SK-N-SH (cell line): ENCODE results near the gene MALAT1. TPM values are rescaled to one million over a fixed set of nuclear protein-coding genes. Genes with fewer than 3 reads are reported as not detected.

Experiments
- CTCF ChIA-PET: fragments of 300-600, 350-600 bp; formaldehyde crosslinking; extraction: SDS; loops from one replicate; lab custom pipeline; 2021; lab: Yijun Ruan, JAX
- POLR2A ChIA-PET: fragments of 350-600 bp; sonication (Branson Sonifier 250); formaldehyde crosslinking; extraction: SDS; loops from one replicate; lab custom pipeline; 2020; ENCODE audit warnings: antibody characterized with exemption, inconsistent platforms; lab: Yijun Ruan, JAX
- DNase-seq: peaks from one replicate; pipeline ENCODE4 v3.0.0; 2012
- H2AFZ ChIP-seq: fragments of 200-600 bp; sonication (generic); 2 replicates; pipeline ENCODE4 v1.8.1; 2016; ENCODE audit warnings: antibody characterized with exemption, mild to moderate bottlenecking, low read depth
- H3F3A ChIP-seq: fragments of 200-600 bp; sonication (generic); replicated peaks from 2 replicates; pipeline ENCODE3; 2016; ENCODE audit warnings: antibody characterized with exemption, mild to moderate bottlenecking; ENCODE audit not compliant: insufficient read depth
- H3K27ac ChIP-seq, 2 experiments: fragments of 200-500 bp in 1 of 2; fragments of 200-600 bp in 1 of 2; sonication (Bioruptor generic) in 1 of 2; sonication (generic), shearing (Covaris generic) in 1 of 2; 2 replicates each; pipeline versions ENCODE4 v1.5.1 to v1.6.1; 2014 to 2016; ENCODE audit warnings: low read depth in 2 of 2, inconsistent platforms in 1 of 2, low read length in 1 of 2, mild to moderate bottlenecking in 1 of 2, mixed read lengths in 1 of 2
- H3K27me3 ChIP-seq: fragments of 200-600 bp; sonication (generic), shearing (Covaris generic); 2 replicates; pipeline ENCODE4 v1.6.1; 2016; ENCODE audit warnings: mixed run types; ENCODE audit not compliant: insufficient read depth
- H3K36me3 ChIP-seq, 2 experiments: fragments of 200-500 bp in 1 of 2; fragments of 200-600 bp in 1 of 2; sonication (Bioruptor generic) in 1 of 2; sonication (generic) in 1 of 2; replicated peaks in 1 of 2; 2 replicates each; pipeline versions ENCODE3 to v1.5.1; 2014 to 2016; ENCODE audit warnings: low read length in 1 of 2, mild to moderate bottlenecking in 1 of 2; ENCODE audit not compliant: insufficient read depth in 2 of 2, control insufficient read depth in 1 of 2
- H3K4me1 ChIP-seq, 2 experiments: fragments of 200-500 bp in 1 of 2; fragments of 200-600 bp in 1 of 2; sonication (Bioruptor generic) in 1 of 2; sonication (generic), shearing (Covaris generic) in 1 of 2; 2 replicates each; pipeline versions ENCODE4 v1.5.1 to v1.6.1; 2014 to 2016; ENCODE audit warnings: low read depth in 1 of 2, low read length in 1 of 2, mixed run types in 1 of 2; ENCODE audit not compliant: insufficient read depth in 2 of 2, control insufficient read depth in 1 of 2
- H3K4me2 ChIP-seq: fragments of 200-600 bp; sonication (generic), shearing (Covaris generic); 2 replicates; pipeline ENCODE4 v1.6.1; 2017; ENCODE audit warnings: mixed run types
- H3K4me3 ChIP-seq, 2 experiments: fragments of 200-500 bp in 1 of 2; fragments of 200-600 bp in 1 of 2; sonication (Bioruptor generic) in 1 of 2; sonication (generic), shearing (Covaris generic) in 1 of 2; 2 replicates each; pipeline versions ENCODE4 v1.5.1 to v1.8.1; 2014 to 2016; ENCODE audit warnings: low read depth in 2 of 2, inconsistent platforms in 1 of 2, low read length in 1 of 2, mild to moderate bottlenecking in 1 of 2, mixed read lengths in 1 of 2, moderate library complexity in 1 of 2
- H3K79me2 ChIP-seq: fragments of 200-600 bp; sonication (generic); 2 replicates; pipeline ENCODE4 v1.8.1; 2017; ENCODE audit warnings: mild to moderate bottlenecking; ENCODE audit not compliant: insufficient read depth
- H3K9ac ChIP-seq: fragments of 200-600 bp; sonication (generic); 2 replicates; pipeline ENCODE4 v1.6.1; 2017; ENCODE audit warnings: mixed run types
- H3K9me2 ChIP-seq: fragments of 200-600 bp; sonication (generic); 2 replicates; pipeline ENCODE4 v1.6.1; 2017; ENCODE audit warnings: mixed run types
- H3K9me3 ChIP-seq: fragments of 200-600 bp; sonication (generic); 2 replicates; pipeline ENCODE4 v1.6.1; 2017; ENCODE audit warnings: mixed run types, mild to moderate bottlenecking, moderate library complexity
- H4K20me1 ChIP-seq: fragments of 200-600 bp; sonication (generic); 2 replicates; pipeline ENCODE4 v1.6.1; 2017; ENCODE audit warnings: mild to moderate bottlenecking, mixed run types; ENCODE audit not compliant: insufficient read depth
- CHD2 ChIP-seq: fragments of 150-350 bp; IDR thresholded peaks from 2 replicates; pipeline ENCODE4 v1.6.1; 2018; ENCODE audit warnings: low read length; ENCODE audit not compliant: partially characterized antibody
- EP300 ChIP-seq, 2 experiments: IDR thresholded peaks; 2 replicates each; pipeline versions ENCODE4 v1.4.0 to v1.6.1; 2012; ENCODE audit warnings: borderline replicate concordance in 1 of 2, low read depth in 1 of 2, low read length in 1 of 2
- FOXM1 ChIP-seq: IDR thresholded peaks from 2 replicates; pipeline ENCODE4 v1.4.0; 2012; ENCODE audit warnings: low read depth, mild to moderate bottlenecking
- GABPA ChIP-seq: IDR thresholded peaks from 2 replicates; pipeline ENCODE4 v1.4.0; 2012; ENCODE audit warnings: low read depth, mild to moderate bottlenecking
- JUND ChIP-seq: IDR thresholded peaks from 2 replicates; pipeline ENCODE4 v1.4.0; 2012
- MAX ChIP-seq: IDR thresholded peaks from 2 replicates; pipeline ENCODE4 v1.4.0; 2012; ENCODE audit warnings: low read depth
- MEF2A ChIP-seq: IDR thresholded peaks from 2 replicates; pipeline ENCODE4 v1.4.0; 2012; ENCODE audit warnings: low read depth, borderline replicate concordance
- MXI1 ChIP-seq: IDR thresholded peaks from 2 replicates; pipeline ENCODE4 v1.6.1; 2012; ENCODE audit warnings: mild to moderate bottlenecking, low read depth, low read length, improper control_type of control experiment
- NFIC ChIP-seq: IDR thresholded peaks from 2 replicates; pipeline ENCODE4 v1.4.0; 2012; ENCODE audit warnings: borderline replicate concordance
- POLR2AphosphoS5 ChIP-seq: IDR thresholded peaks from 2 replicates; pipeline ENCODE4 v1.6.1; 2012; ENCODE audit warnings: low read depth, low read length
- RCOR1 ChIP-seq: fragments of 150-350 bp; IDR thresholded peaks from 2 replicates; pipeline ENCODE4 v1.6.1; 2017; ENCODE audit warnings: antibody characterized with exemption, low read length
- REST ChIP-seq: IDR thresholded peaks from 2 replicates; pipeline ENCODE4 v1.6.1; 2012; ENCODE audit warnings: mild to moderate bottlenecking, low read depth, low read length, moderate library complexity
- SIN3A ChIP-seq: IDR thresholded peaks from 2 replicates; pipeline ENCODE4 v1.6.1; 2012; ENCODE audit warnings: low read depth, mild to moderate bottlenecking, low read length, moderate library complexity, borderline replicate concordance
- TAF1 ChIP-seq: IDR thresholded peaks from 2 replicates; pipeline ENCODE4 v1.6.1; 2012; ENCODE audit warnings: low read depth, mild to moderate bottlenecking, low read length, moderate library complexity, borderline replicate concordance
- TEAD4 ChIP-seq: IDR thresholded peaks from 2 replicates; pipeline ENCODE4 v1.4.0; 2012; ENCODE audit warnings: mild to moderate bottlenecking, borderline replicate concordance; ENCODE audit not compliant: insufficient read depth
- YY1 ChIP-seq: IDR thresholded peaks from 2 replicates; pipeline ENCODE4 v1.4.0; 2012; ENCODE audit warnings: low read depth, mild to moderate bottlenecking
- ZBTB33 ChIP-seq: IDR thresholded peaks from 2 replicates; pipeline ENCODE4 v1.4.0; 2012; ENCODE audit warnings: low read depth, borderline replicate concordance
- WGBS: methylation state at CpG from one replicate; pipeline ENCODE4 v1.1.6; 2017; ENCODE audit warnings: low lambda C conversion rate; 5-methylcytosine and 5-hydroxymethylcytosine counted together
- polyA plus RNA-seq, 3 experiments: library from polyadenylated mRNA; depleted of rRNA; stranded (reverse); fragments of >200 nt; gene quantifications; 2 replicates each; pipeline ENCODE4 v1.2.3, GENCODE V29; 2012

The MALAT1 gene
- polyA plus RNA-seq, 1 of the 3 experiments (the other 2 are of a cell fraction), result 285 TPM

GRCh38 chr11:65504674-65505465, 6.0 kb downstream of the MALAT1 start:
- peak overlapping the region; percentile 84 to 87 for H3K4me3 ChIP-seq
- TF ChIP-seq TAF1 (0 out of 2 replicates have a peak, but pooled peaks have one; percentile 7), GABPA (peak; percentile 9; the same call in 1 of the 2 replicates), MAX (no peak), EP300 (IDR thresholded peaks at IDR 0.05; ENCODE audit: borderline replicate concordance in 1 of 2, low read depth in 1 of 2, low read length in 1 of 2) (peak in 1 of 2 experiments; percentile 25; a peak in 1 of 4 replicates), FOXM1 (no peak), ZBTB33 (peak; percentile 8; the same call in 1 of the 2 replicates), JUND (0 out of 2 replicates have a peak, but pooled peaks have one; percentile 1), SIN3A (peak; percentile 19; the same call in 1 of the 2 replicates), MEF2A (no peak), POLR2AphosphoS5 (peak; percentile 38)
- H4K20me1 ChIP-seq, result peaks cover 80% of the 10 kb centered on the region
- H3F3A ChIP-seq, result peaks cover 100% of the 10 kb centered on the region
- no peaks in the 10 kb centered on the region for H3K9me3 ChIP-seq
- peaks cover 66 to 69% of the 10 kb centered on the region in 2 experiments for H3K36me3 ChIP-seq
- DNase-seq, result no peak
- ChIA-PET POLR2A (interaction anchor here (0.6 to 26.8 kb wide), 13 partner anchors 7 to 207 kb away, joined by 3 to 1027 read pairs (median 4); partner anchors contain the start of genes DPF2, MALAT1, NEAT1 and SLC25A45), CTCF (interaction anchor here (0.6 to 8.8 kb wide), 12 partner anchors 6 to 230 kb away, joined by 3 to 223 read pairs (median 5); partner anchors contain the start of genes MALAT1 and NEAT1)
- 1% methylated on average over 8 of the region's 8 CpGs for WGBS
- peak overlapping the region; percentile 100 for H3K9ac ChIP-seq
- H3K79me2 ChIP-seq, result peaks cover 88% of the 10 kb centered on the region
- no peaks in the 10 kb centered on the region for H3K9me2 ChIP-seq
- H3K4me1 ChIP-seq, result peaks cover 0 to 19% of the 10 kb centered on the region in 2 experiments; a peak in 2 of 4 replicates
- H3K4me2 ChIP-seq, result peak overlapping the region; percentile 87
- no peaks in the 10 kb centered on the region for H3K27me3 ChIP-seq
- no peak overlapping the region for H2AFZ ChIP-seq
- peak overlapping the region; percentile 71 to 99 for H3K27ac ChIP-seq

GRCh38 chr11:65505466-65506289, 6.8 kb downstream of the MALAT1 start:
- H3K4me1 ChIP-seq, result peaks cover 0 to 19% of the 10 kb centered on the region in 2 experiments; a peak in 2 of 4 replicates
- peaks cover 86% of the 10 kb centered on the region for H3K79me2 ChIP-seq
- H3K36me3 ChIP-seq, result peaks cover 60 to 61% of the 10 kb centered on the region in 2 experiments
- peak overlapping the region; percentile 87 for H3K4me2 ChIP-seq
- H3K9ac ChIP-seq, result peak overlapping the region; percentile 100
- no peak overlapping the region for H2AFZ ChIP-seq
- H3K4me3 ChIP-seq, result peak overlapping the region; percentile 84 to 87
- H3K9me3 ChIP-seq, result no peaks in the 10 kb centered on the region
- WGBS, result 6% methylated on average over 12 of the region's 12 CpGs
- ChIA-PET CTCF (interaction anchor here (0.6 to 8.8 kb wide), 12 partner anchors 7 to 976 kb away, joined by 3 to 223 read pairs (median 5); partner anchors contain the start of genes MALAT1 and NEAT1), POLR2A (interaction anchor here (0.6 to 26.8 kb wide), 16 partner anchors 8 to 207 kb away, joined by 3 to 1027 read pairs (median 4); partner anchors contain the start of genes DPF2, MALAT1, NEAT1 and SLC25A45)
- DNase-seq, result no peak
- H3F3A ChIP-seq, result peaks cover 100% of the 10 kb centered on the region
- no peaks in the 10 kb centered on the region for H3K9me2 ChIP-seq
- peak overlapping the region; percentile 71 to 99 for H3K27ac ChIP-seq
- H4K20me1 ChIP-seq, result peaks cover 72% of the 10 kb centered on the region
- H3K27me3 ChIP-seq, result no peaks in the 10 kb centered on the region
- TF ChIP-seq YY1, result no peak
- TF ChIP-seq RCOR1, result no peak
- TF ChIP-seq NFIC, result no peak
- peak; percentile 86 for TF ChIP-seq POLR2AphosphoS5
- TF ChIP-seq REST, result peak; percentile 16; the same call in 1 of the 2 replicates
- no peak for TF ChIP-seq MXI1
- TF ChIP-seq CHD2, result no peak
- no peak for TF ChIP-seq TEAD4
